DMS153 (cell line): ENCODE measurements around the gene GPRIN3.
"Not testable (repeated sequence)": the region's sequence is repeated elsewhere in the genome, so short reads cannot be mapped to it uniquely, and the experiment has no call there.

Experiments used
- DNase-seq: peaks from one replicate; lab custom pipeline; 2025; lab: John Stamatoyannopoulos, UW

GPRIN3 gene

GRCh38 chr4:89215736-89216135, 91.9 kb downstream of the GPRIN3 start:
- DNase-seq: no peak

- no peak for DNase-seq
Observed at GRCh38 chr4:89214308-89214707, 93.3 kb downstream of the GPRIN3 start.

- DNase-seq: no peak
Observed at GRCh38 chr4:89213382-89213701, 94.3 kb downstream of the GPRIN3 start.

- DNase-seq: no peak
Observed at GRCh38 chr4:89212666-89213381, 94.8 kb downstream of the GPRIN3 start.

- peak; percentile 27 for DNase-seq
Observed at GRCh38 chr4:89204624-89205023, 103.0 kb downstream of the GPRIN3 start.

- DNase-seq: no peak
Observed at GRCh38 chr4:89203902-89204301, 103.7 kb downstream of the GPRIN3 start.

GRCh38 chr4:89199394-89199793, 108.2 kb downstream of the GPRIN3 start:
- DNase-seq: not testable (repeated sequence)

GRCh38 chr4:89197920-89198319, 109.7 kb downstream of the GPRIN3 start:
- DNase-seq: no peak

GRCh38 chr4:89196745-89197144, 110.9 kb downstream of the GPRIN3 start:
- DNase-seq: no peak

- no peak for DNase-seq
Observed at GRCh38 chr4:89196056-89196674, 111.4 kb downstream of the GPRIN3 start.

GRCh38 chr4:89193843-89194242, 113.8 kb downstream of the GPRIN3 start:
- DNase-seq: no peak
